CD4-positive, alpha-beta memory T cell (primary cell): ENCODE measurements around the gene PTER. TPM values are rescaled to one million over a fixed set of nuclear protein-coding genes. Genes with fewer than 3 reads are reported as not detected.

Experiments used
- CTCF ChIA-PET: fragments of 350-600 bp; sonication (Branson Sonifier 250); formaldehyde crosslinking; loops from one replicate; lab custom pipeline; 2021; ENCODE audit warnings: inconsistent platforms; ENCODE audit not compliant: partially characterized antibody; lab: Charles Lee
- POLR2A ChIA-PET: fragments of 350-600 bp; sonication (Branson Sonifier 250); formaldehyde crosslinking; loops from one replicate; lab custom pipeline; 2021; ENCODE audit not compliant: partially characterized antibody; lab: Charles Lee
- DNase-seq, 5 donors: peaks; one replicate each; pipeline versions ENCODE4 v3.0.0 to v3.0.0-alpha.2; 2020 to 2022; ENCODE audit warnings: mixed read lengths in 1 of 5
- H3K27ac ChIP-seq: one replicate; pipeline ENCODE4 v1.7.0; 2013; ENCODE audit warnings: low read depth, low read length
- H3K27me3 ChIP-seq: 2 replicates; pipeline ENCODE4 v1.7.0; 2013; ENCODE audit warnings: mild to moderate bottlenecking, low read length, moderate library complexity; ENCODE audit not compliant: insufficient read depth
- H3K36me3 ChIP-seq: 2 replicates; pipeline ENCODE4 v1.7.0; 2013; ENCODE audit warnings: mild to moderate bottlenecking, low read length, moderate library complexity; ENCODE audit not compliant: insufficient read depth
- H3K4me1 ChIP-seq: 2 replicates; pipeline ENCODE4 v1.7.0; 2013; ENCODE audit warnings: mild to moderate bottlenecking, low read length, moderate library complexity; ENCODE audit not compliant: insufficient read depth
- H3K4me3 ChIP-seq, 2 donors: one replicate each; pipeline ENCODE4 v1.7.0; 2013; ENCODE audit warnings: low read length in 2 of 2, mild to moderate bottlenecking in 1 of 2
- H3K9me3 ChIP-seq, 2 donors: one replicate each; pipeline ENCODE4 v1.7.0; 2013; ENCODE audit warnings: low read length in 2 of 2, control low read depth in 1 of 2; ENCODE audit not compliant: control insufficient read depth in 1 of 2
- H3K27ac Mint-ChIP-seq, 7 donors: one replicate each; pipeline ENCODE4 v1.8.0; 2020 to 2021; ENCODE audit warnings: mixed read lengths in 7 of 7, mild to moderate bottlenecking in 6 of 7, inconsistent platforms in 3 of 7, moderate library complexity in 3 of 7
- H3K27me3 Mint-ChIP-seq, 2 donors: one replicate each; pipeline ENCODE4 v1.8.0; 2020 to 2021; ENCODE audit warnings: mixed read lengths in 2 of 2
- H3K36me3 Mint-ChIP-seq, 2 donors: one replicate each; pipeline ENCODE4 v1.8.0; 2020 to 2021; ENCODE audit warnings: mixed read lengths in 2 of 2, inconsistent platforms in 1 of 2, mild to moderate bottlenecking in 1 of 2
- H3K4me1 Mint-ChIP-seq, 4 donors: one replicate each; pipeline ENCODE4 v1.8.0; 2020 to 2021; ENCODE audit warnings: mixed read lengths in 4 of 4, mild to moderate bottlenecking in 1 of 4
- H3K4me3 Mint-ChIP-seq, 8 donors: one replicate each; pipeline ENCODE4 v1.8.0; 2020 to 2021; ENCODE audit warnings: mixed read lengths in 8 of 8, mild to moderate bottlenecking in 7 of 8, moderate library complexity in 6 of 8, inconsistent platforms in 3 of 8
- H3K9me3 Mint-ChIP-seq, 8 donors: one replicate each; pipeline ENCODE4 v1.8.0; 2020 to 2021; ENCODE audit warnings: mixed read lengths in 8 of 8, mild to moderate bottlenecking in 5 of 8, inconsistent platforms in 3 of 8, moderate library complexity in 1 of 8
- intact Hi-C: fragments of 100-400 bp; cut with micrococcal nuclease; formaldehyde crosslinking; loops from one replicate; pipeline ENCODE4 v1.15.1; 2023
- polyA plus RNA-seq, 2 donors: library from polyadenylated mRNA; unstranded; fragments of 300-500 nt; fragmentation: Illumina TruSeq; gene quantifications; one replicate each; pipeline ENCODE4 v1.2.3, GENCODE V29; 2021
- total RNA-seq, 2 experiments: library from RNA; stranded (reverse); gene quantifications; one replicate each; pipeline ENCODE4 v1.2.3, GENCODE V29; 2021

The PTER gene
- total and polyA plus RNA-seq, 4 experiments from 2014 or later: 20.8 to 26.5 (median 23.1) TPM

- Histone ChIP-seq H3K27ac (no peak overlapping the region), H3K9me3 (no peaks in the 10 kb centered on the region), H3K4me1 (peaks cover 13% of the 10 kb centered on the region), H3K4me3 (no peak overlapping the region), H3K36me3 (no peaks in the 10 kb centered on the region), H3K27me3 (peaks cover 10% of the 10 kb centered on the region)
- Mint-ChIP-seq H3K4me1 (peaks cover 3 to 25% (median 12%) of the 10 kb centered on the region in 4 donors), H3K36me3 (peaks cover 0 to 13% of the 10 kb centered on the region in 2 donors), H3K9me3 (peaks cover 0 to 1% (median 0%) of the 10 kb centered on the region in 8 donors), H3K4me3 (peak overlapping the region in 3 of 8 donors; percentile 22 to 88 (median 57)), H3K27ac (no peak overlapping the region), H3K27me3 (peaks cover 15 to 19% of the 10 kb centered on the region in 2 donors)
- ChIA-PET POLR2A (no interaction called here), CTCF (no interaction called here)
- no peak for DNase-seq
- intact Hi-C loops: no loop called here
Measured at GRCh38 chr10:16518822-16519221, 82.0 kb downstream of the PTER start.

DNA sequence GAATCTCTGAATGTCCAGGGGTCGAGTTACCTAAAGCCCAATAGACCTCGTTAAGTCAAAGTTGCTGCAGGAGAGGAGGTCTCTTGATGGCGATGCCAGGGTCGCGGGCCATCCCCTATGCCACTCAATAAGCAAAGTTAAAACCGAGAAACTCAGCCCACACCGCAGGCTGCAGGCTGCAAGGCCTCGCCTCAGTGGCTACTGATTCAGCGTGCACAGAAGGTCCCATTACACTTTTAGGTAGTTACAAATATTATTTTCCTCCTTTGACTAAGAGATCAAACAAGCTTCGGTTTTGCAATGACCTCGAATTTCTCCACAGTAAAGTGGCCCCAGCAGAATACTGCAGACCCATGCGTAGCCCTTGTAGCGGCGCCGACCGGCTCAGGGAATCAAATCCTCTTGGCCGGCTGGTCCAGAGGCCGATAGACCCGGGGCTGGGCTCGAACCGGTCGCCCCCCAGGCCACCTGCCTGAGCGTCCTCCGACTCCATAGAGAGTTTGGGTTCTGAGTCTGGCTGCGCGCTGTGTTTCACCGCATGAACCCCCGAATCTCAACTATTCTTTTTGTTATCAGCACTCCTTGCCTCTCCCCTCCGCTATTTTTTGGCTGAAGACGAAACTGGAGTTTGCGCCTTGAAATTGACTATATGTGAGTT lies 82.6 kb downstream of the PTER start:
- intact Hi-C loops: no loop called here
- no peaks in the 10 kb centered on the region for H3K36me3 ChIP-seq
- no peaks in the 10 kb centered on the region for H3K9me3 ChIP-seq

DNA sequence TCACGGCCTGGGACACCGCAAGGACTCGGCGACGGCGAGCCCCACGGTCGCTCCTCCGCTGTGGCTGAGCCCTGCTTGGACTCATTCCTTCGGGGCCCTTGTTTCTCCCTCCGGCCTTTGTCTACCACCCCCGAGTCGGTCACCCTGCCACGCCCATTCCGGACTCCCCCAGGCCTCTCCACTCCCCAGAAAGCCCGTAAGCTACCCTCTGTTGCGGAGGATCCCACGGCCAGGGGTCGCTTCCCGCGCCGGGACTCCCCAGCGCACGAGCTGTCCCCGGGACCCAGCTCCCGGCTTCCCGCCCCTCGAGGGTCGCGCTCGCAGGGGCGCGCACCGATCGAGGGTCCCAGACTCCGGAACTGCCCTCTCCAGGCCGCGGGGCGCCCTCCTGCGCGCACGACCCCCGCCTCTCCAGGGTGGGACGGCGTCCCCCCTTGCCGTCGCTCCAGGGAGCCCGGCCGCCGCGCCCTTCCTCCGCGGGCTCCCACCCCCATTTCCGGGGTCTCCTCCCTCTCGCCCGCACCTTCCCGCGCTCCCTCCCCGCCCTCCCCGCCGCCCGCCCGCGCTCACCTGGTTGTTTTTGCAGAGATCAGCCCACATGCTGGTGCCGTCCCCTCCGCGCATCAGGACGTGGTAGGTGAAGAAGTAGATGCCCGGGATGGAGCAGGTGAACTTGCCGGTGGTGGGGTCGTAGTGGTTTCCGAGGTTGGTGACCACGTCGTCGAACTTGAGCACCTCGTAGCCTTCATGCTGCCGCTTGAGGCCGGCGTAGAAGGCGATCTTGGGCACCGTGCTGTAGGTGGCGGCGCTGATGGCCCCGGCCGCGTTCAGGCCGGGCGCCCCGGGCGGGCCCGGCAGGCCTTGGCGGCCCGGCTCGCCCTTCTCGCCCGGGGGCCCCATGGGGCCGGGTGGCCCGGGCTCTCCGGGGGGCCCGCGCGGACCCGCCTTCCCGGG lies 83.4 kb downstream of the PTER start:
- peaks cover 13% of the 10 kb centered on the region for H3K4me1 ChIP-seq
- H3K4me1 Mint-ChIP-seq: peaks cover 3 to 25% (median 12%) of the 10 kb centered on the region in 4 donors
- H3K27ac Mint-ChIP-seq: no peak overlapping the region
- peaks cover 0 to 7% of the 10 kb centered on the region in 2 donors for H3K36me3 Mint-ChIP-seq
- POLR2A ChIA-PET: no interaction called here
- peaks cover 20 to 28% of the 10 kb centered on the region in 2 donors for H3K27me3 Mint-ChIP-seq
- no peaks in the 10 kb centered on the region for H3K9me3 ChIP-seq
- peak in 2 of 5 donors; percentile 2 to 5 for DNase-seq
- H3K36me3 ChIP-seq: no peaks in the 10 kb centered on the region
- CTCF ChIA-PET: interaction anchor here (0.5 kb wide), 1 partner anchor 618 kb away, joined by 3 read pairs; no protein-coding TSS in a partner anchor
- peak overlapping the region; percentile 80 to 90 (median 84) for H3K4me3 Mint-ChIP-seq
- H3K27ac ChIP-seq: no peak overlapping the region
- peaks cover 0 to 3% (median 0%) of the 10 kb centered on the region in 8 donors for H3K9me3 Mint-ChIP-seq
- peaks cover 10% of the 10 kb centered on the region for H3K27me3 ChIP-seq
- no peak overlapping the region for H3K4me3 ChIP-seq
- intact Hi-C loops: no loop called here

More for the DNA sequence above, 82.6 kb downstream of the PTER start:
- Mint-ChIP-seq H3K36me3 (peaks cover 0 to 12% of the 10 kb centered on the region in 2 donors), H3K9me3 (peaks cover 0 to 3% (median 0%) of the 10 kb centered on the region in 8 donors), H3K27me3 (peaks cover 17 to 24% of the 10 kb centered on the region in 2 donors), H3K27ac (no peak overlapping the region), H3K4me1 (peaks cover 3 to 25% (median 12%) of the 10 kb centered on the region in 4 donors), H3K4me3 (peak overlapping the region; percentile 80 to 90 (median 84))
- Histone ChIP-seq H3K27me3 (peaks cover 10% of the 10 kb centered on the region), H3K4me1 (peaks cover 13% of the 10 kb centered on the region), H3K27ac (no peak overlapping the region), H3K4me3 (no peak overlapping the region)
- ChIA-PET CTCF (no interaction called here), POLR2A (no interaction called here)
- DNase-seq: no peak

DNA sequence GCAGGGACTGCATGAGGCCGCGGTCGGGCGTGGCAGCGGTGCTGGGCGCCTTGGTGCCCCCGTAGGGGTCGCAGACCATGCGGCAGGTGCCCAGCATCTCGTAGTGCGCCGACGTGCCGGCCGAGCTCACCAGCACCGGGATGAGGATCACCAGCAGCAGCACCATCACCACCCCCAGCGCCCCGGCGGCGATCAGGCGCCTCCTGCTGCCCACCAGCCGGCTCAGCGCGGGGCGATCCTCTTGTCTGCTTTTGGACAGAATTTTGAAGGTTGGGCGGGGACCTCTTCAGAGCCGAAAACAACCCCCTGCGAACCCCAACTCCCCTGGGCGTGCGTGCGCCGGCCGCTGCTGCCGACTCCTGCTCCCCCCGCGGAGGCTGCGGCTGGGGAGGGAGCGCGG lies 84.1 kb downstream of the PTER start:
- peak in 3 of 5 donors; percentile 4 to 13 (median 6) for DNase-seq
- peaks cover 0 to 7% of the 10 kb centered on the region in 2 donors for H3K36me3 Mint-ChIP-seq
- Histone ChIP-seq H3K9me3 (no peaks in the 10 kb centered on the region), H3K4me1 (peaks cover 13% of the 10 kb centered on the region), H3K36me3 (no peaks in the 10 kb centered on the region), H3K27me3 (peaks cover 10% of the 10 kb centered on the region), H3K4me3 (peak overlapping the region in 1 of 2 donors; percentile 32), H3K27ac (no peak overlapping the region)
- ChIA-PET CTCF (interaction anchor here (0.5 kb wide), 1 partner anchor 617 kb away, joined by 3 read pairs; no protein-coding TSS in a partner anchor), POLR2A (no interaction called here)
- H3K9me3 Mint-ChIP-seq: peaks cover 0 to 3% (median 0%) of the 10 kb centered on the region in 8 donors
- peaks cover 3 to 25% (median 12%) of the 10 kb centered on the region in 4 donors for H3K4me1 Mint-ChIP-seq
- intact Hi-C loops: no loop called here
- peak overlapping the region in 6 of 8 donors; percentile 13 to 66 (median 32) for H3K4me3 Mint-ChIP-seq
- H3K27ac Mint-ChIP-seq: no peak overlapping the region
- peaks cover 22 to 30% of the 10 kb centered on the region in 2 donors for H3K27me3 Mint-ChIP-seq

GRCh38 chr10:16521311-16522016 lies 84.7 kb downstream of the PTER start, which contains the start of gene C1QL3:
Gene C1QL3, minus strand, starts transcription at chr10:16521879. Its CDS starts 814 bp downstream, at chr10:16521065.
- ChIA-PET CTCF (interaction anchor here (0.6 kb wide), 1 partner anchor 330 kb away, joined by 3 read pairs; no protein-coding TSS in a partner anchor), POLR2A (no interaction called here)
- H3K4me3 ChIP-seq: peak within 1 kb of the TSS in 1 of 2 donors; percentile 32
- Mint-ChIP-seq H3K9me3 (peaks cover 0 to 3% (median 0%) of the 10 kb centered on the region in 8 donors), H3K27me3 (peaks cover 22 to 30% of the 10 kb centered on the region in 2 donors), H3K36me3 (peaks cover 0 to 7% of the 10 kb centered on the region in 2 donors), H3K27ac (peak within 1 kb of the TSS in 1 of 7 donors; percentile 75), H3K4me3 (peak within 1 kb of the TSS; percentile 68 to 89 (median 86)), H3K4me1 (peaks cover 3 to 25% (median 12%) of the 10 kb centered on the region in 4 donors)
- peak in 3 of 5 donors; percentile 9 to 13 (median 11) for DNase-seq
- H3K27ac ChIP-seq: no peak within 1 kb of the TSS
- no peaks in the 10 kb centered on the region for H3K36me3 ChIP-seq
- peaks cover 13% of the 10 kb centered on the region for H3K4me1 ChIP-seq
- no peaks in the 10 kb centered on the region for H3K9me3 ChIP-seq
- intact Hi-C loops: no loop called here
- H3K27me3 ChIP-seq: peaks cover 10% of the 10 kb centered on the region

DNA sequence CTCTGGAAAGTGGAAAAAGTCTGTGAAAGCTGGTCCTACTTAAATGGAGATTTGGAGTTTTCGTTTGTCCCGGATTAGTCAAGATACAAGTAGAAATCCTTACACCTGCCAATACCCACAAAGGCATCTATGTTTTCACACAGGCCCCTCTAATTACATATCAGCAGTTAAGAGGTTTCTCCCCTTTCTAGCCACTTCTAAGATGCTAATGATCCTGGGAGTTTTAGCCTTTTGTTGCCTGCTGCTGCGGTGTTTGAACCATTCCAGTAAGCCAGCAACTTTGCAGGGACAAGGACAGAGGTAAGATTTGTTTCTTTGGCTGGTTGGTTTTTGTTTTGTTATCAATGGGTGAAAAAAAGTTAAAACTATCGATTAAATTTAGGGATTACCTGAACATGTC lies 90.6 kb downstream of the PTER start:
- Mint-ChIP-seq H3K9me3 (peaks cover 0 to 2% (median 0%) of the 10 kb centered on the region in 8 donors), H3K4me3 (no peak overlapping the region), H3K4me1 (peaks cover 0 to 3% (median 0%) of the 10 kb centered on the region in 4 donors), H3K36me3 (peaks cover 0 to 10% of the 10 kb centered on the region in 2 donors), H3K27ac (no peak overlapping the region), H3K27me3 (peaks cover 8 to 26% of the 10 kb centered on the region in 2 donors)
- H3K27ac ChIP-seq: no peak overlapping the region
- H3K4me3 ChIP-seq: no peak overlapping the region
- no peaks in the 10 kb centered on the region for H3K4me1 ChIP-seq
- POLR2A ChIA-PET: no interaction called here
- DNase-seq: no peak
- CTCF ChIA-PET: no interaction called here
- peaks cover under 1% of the 10 kb centered on the region for H3K27me3 ChIP-seq
- intact Hi-C loops: no loop called here
- no peaks in the 10 kb centered on the region for H3K9me3 ChIP-seq
- no peaks in the 10 kb centered on the region for H3K36me3 ChIP-seq
